NCI-H146 treated with DMSO at 0.1 percent for 48 hours (cell line): ENCODE measurements around the gene RPS6KA2.

Experiments
- DNase-seq: peaks from one replicate; lab custom pipeline; 2025; ENCODE audit not compliant: unreplicated experiment; lab: John Stamatoyannopoulos, UW

Gene RPS6KA2

GRCh38 chr6:166508726-166509125 lies 118.3 kb downstream of the RPS6KA2 start:
- no peak for DNase-seq

- no peak for DNase-seq
Measured at GRCh38 chr6:166507809-166508564, 119.1 kb downstream of the RPS6KA2 start.

- DNase-seq: no peak
Measured at GRCh38 chr6:166507380-166507779, 119.7 kb downstream of the RPS6KA2 start.

DNA sequence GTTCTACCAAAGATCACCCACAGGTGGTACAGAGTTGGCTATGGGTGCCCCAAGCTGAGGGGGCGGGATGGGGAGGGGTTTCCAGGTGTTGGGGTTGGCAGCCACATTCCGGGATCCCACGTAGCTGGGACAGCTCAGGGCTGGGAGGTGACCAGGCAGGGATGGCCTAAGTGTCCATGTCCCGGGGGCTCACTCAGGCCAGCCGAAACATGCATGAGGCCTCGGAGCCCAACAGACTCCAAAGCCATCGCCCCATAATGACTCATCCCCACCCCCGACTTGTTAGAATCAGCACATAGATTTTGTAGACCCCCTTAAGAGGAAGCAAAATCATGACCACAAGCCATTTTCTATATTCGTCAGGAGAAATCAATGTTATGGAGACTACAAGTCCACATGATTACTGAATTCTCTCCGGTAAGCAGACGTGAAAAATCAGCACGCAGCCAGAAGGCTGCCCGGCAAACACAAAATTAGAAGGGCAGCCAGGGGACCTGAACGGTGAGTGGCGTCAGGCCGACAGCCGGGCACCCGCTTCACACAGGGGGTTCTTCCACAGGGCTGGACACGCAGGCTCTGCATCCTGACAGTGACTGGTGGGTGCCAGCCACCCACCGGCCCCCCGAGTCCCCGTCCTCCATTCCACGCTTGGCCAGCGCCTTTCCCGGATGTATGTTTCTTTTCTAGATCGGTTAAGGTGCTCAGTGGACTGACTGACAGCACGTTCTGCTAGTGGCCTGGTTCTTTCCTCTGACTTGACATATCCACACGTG lies 121.7 kb downstream of the RPS6KA2 start:
- DNase-seq: no peak

GRCh38 chr6:166504100-166504499 lies 123.0 kb downstream of the RPS6KA2 start:
- no peak for DNase-seq

- no peak for DNase-seq
Measured at GRCh38 chr6:166503167-166503744, 123.8 kb downstream of the RPS6KA2 start.

DNA sequence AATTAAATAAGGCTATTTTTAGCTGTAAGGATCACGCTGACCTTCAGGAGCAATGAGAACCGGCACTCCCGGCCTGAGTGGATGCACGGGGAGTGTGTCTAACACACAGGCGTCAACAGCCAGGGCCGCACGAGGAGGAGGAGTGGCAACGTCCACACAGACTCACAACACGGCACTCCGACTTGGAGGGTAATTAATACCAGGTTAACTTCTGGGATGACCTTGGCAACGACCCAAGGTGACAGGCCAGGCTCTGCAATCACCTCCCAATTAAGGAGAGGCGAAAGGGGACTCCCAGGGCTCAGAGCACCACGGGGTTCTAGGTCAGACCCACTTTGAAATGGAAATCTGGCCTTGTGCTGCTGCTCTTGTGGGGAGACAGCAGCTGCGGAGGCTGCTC lies 124.6 kb downstream of the RPS6KA2 start:
- DNase-seq: no peak

DNA sequence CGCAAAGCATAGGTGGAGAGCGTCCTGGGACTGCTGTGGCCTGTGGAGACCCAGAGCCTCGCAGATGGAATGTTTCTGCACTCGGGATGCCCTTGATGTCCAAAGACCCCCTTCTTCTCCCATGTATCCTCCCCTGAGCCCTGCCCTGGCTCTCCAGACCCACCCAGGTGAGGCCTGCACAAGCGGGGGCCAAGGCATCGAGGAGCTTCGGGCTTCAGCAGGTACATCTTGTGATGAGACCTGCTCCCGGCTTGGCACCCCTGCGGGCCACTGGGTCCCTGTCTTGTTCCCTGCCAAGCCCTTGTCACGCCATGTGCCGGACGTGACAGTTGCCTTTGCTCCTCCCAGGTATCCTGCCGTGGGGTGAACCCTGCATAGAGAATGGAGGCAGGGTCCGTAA lies 125.8 kb downstream of the RPS6KA2 start:
- DNase-seq: no peak

GRCh38 chr6:166500246-166500645 lies 126.8 kb downstream of the RPS6KA2 start:
- no peak for DNase-seq

DNA sequence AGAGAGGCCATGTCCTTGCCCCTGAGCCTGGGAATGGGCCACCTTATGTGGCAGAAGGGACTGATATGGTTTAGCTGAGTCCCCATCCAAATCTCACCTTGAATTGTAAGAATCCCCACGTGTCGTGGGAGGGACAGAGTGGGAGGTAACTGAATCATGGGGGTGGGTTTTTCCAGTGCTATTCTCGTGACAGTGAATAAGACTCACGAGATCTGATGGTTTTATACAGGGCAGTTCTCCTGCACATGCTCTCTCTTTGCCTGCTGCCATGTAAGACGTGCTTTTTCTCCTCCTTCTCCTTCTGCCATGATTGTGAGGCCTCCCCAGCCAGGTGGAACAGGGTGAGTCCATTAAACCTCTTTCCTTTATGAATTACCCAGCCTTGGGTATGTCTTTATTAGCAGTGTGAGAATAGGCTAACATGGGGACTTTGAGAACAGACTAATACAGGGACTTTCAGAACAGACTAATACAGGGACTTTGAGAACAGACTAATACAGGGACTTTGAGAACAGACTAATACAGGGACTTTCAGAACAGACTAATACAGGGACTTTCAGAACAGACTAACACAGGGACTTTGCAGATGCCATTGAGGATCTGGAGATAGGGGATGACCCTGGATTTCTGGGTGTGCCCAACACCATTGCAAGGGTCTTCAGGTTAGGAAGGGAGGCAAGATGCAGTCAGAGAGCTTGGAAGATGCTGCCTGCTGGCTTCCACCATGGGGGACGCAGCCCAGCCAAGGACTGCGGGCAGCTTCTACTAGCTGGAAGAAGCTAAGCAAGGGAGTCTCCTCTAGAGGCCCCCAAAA lies 127.5 kb downstream of the RPS6KA2 start:
- no peak for DNase-seq

DNA sequence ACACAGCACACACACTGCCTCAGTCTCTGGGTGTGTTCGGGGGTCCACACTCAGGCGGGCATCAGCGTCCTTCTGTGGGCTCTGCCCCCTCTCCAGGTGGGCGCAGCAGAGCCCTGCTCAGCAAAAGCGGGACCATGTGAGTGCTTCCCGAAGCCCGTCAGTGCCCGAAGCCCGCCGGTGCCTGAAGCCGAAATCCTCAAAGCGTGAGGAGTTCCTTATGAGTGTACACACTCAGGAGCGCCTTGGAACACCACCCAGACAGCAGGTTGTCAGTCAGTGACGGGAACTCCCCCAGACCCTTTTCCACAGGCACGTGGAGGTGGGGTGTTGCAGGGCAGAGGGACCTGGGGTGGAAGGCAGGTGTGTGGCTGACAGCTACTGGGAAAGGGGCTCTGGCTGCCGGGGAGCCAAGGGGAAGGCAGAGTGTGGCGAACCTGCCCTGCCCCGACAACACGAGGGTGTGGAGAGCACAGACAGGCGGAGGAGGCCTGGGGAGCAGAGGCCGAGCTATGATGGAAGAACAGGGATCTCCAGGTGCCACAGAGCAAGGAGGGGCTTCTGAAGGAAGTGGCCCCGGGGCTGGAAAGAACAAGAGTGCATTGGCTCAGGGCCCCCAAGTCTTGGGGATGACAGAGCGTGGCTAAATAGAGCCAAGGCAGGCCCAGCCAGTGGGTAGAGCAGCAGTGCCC lies 128.2 kb downstream of the RPS6KA2 start:
- DNase-seq: no peak

DNA sequence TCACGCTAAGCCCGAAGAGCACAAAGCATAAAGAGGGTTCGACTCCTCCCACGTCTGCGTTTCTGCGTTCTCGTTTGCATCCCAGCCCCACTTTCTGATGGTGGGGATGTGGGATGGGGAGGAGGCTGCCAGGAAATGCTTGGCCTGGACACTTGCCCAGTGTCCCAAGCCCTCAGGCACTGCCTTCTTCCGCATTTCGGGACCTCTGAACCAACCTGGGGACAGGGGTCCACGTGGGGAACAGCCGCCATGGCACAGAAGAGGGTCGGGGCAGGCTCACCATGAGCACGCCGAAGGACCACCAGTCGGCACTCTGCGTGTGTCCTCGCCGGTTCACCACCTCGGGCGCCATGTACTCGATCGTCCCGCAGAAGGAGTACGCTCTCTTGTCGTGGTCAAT lies 128.8 kb downstream of the RPS6KA2 start:
- no peak for DNase-seq

GRCh38 chr6:166497087-166497899 lies 129.8 kb downstream of the RPS6KA2 start:
- no peak for DNase-seq

DNA sequence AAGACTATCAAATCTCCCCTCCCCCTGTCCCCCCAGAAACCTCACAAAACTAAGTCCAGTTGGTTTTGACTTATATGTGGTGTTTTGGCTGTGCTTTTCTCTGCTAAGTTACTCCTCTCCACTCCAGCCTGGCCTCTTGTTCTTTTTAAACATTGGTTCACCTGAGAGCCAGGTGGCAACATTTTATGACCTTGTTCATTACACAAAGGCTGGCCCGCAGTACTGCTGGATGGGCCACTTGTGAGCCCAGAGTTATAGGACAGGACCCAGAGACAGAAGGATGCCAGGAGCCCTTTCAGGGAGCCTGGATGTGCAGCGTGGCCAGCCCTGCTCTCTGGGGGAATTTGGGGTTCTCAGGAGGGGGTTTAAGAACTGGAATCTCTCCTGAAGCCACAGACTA lies 130.6 kb downstream of the RPS6KA2 start:
- no peak for DNase-seq

- DNase-seq: no peak
Measured at GRCh38 chr6:166495487-166496314, 131.3 kb downstream of the RPS6KA2 start.

DNA sequence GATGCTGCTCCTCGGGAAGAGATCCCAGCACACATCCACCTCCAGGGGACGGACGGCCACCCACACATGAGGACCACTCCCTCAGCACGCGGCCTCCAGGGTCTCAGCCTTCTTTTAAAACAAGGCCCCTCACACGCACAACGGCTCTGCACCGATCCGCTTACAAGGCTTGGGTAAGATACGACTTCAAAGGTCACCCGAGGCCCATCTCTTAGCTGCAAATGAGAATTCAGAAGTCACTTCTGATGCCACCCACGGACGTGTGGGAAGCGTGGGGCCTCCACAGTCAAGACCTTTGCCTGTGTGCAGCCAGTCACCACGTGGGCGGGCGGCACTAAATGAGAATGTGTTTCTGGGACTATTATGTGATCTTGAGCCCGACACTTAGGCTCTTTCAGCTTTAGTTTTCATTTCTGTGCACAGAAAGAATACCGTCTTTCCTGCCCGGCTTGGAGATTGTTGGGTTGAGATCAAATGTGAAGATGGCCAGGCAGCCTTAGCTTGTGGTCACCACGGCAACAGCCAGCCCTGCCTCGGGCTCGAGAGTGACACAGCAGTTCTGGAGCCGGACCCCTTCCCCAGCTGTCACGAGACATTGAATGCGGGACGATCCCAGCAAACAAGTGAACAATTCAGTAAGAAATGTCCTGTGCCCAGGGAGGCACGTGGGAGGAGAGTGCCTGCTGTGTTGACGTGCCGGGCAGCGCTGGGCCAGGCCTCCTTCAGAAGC lies 132.1 kb downstream of the RPS6KA2 start:
- DNase-seq: no peak

DNA sequence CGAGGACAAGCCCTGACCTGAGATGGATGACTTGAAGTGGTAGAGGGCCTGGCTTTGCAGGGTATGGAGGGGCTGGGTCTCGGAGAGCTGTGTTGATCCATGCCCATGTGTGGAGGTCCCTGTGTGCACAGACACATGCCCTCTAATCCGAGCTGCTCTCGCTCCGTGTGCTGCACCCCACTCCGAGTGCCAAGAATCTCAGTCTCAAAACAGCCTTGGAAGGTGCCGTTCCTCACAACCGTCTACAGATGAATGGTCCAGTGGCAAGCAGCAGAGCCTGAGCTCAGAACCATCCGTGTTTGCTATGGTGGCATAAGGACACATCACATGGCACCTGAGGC lies 133.0 kb downstream of the RPS6KA2 start:
- no peak for DNase-seq

GRCh38 chr6:166493427-166494100 lies 133.5 kb downstream of the RPS6KA2 start:
- DNase-seq: no peak
